Nephron (organoid): ENCODE results near the gene CREB3L2.

Experiments
- H3K27ac Mint-ChIP-seq, 3 experiments: 2 replicates each; pipeline ENCODE4 v1.8.0; 2020; ENCODE audit warnings: mixed read lengths in 3 of 3, mild to moderate bottlenecking in 2 of 3, moderate library complexity in 1 of 3
- H3K27me3 Mint-ChIP-seq: 2 replicates; pipeline ENCODE4 v1.8.0; 2021; ENCODE audit warnings: low read depth, mild to moderate bottlenecking, moderate library complexity, mixed read lengths
- H3K36me3 Mint-ChIP-seq: 2 replicates; pipeline ENCODE4 v1.8.0; 2020; ENCODE audit warnings: low read depth, mixed read lengths
- H3K4me1 Mint-ChIP-seq: 2 replicates; pipeline ENCODE4 v1.8.0; 2020; ENCODE audit warnings: mixed read lengths
- H3K4me3 Mint-ChIP-seq, 3 experiments: 2 replicates each; pipeline ENCODE4 v1.8.0; 2020; ENCODE audit warnings: mild to moderate bottlenecking in 3 of 3, mixed read lengths in 3 of 3, moderate library complexity in 2 of 3
- H3K9me3 Mint-ChIP-seq: 2 replicates; pipeline ENCODE4 v1.8.0; 2020; ENCODE audit warnings: mixed read lengths
- CTCF ChIP-seq, 3 experiments: fragments of 200-600 bp; sonication (generic); IDR thresholded peaks; one replicate each; pipeline ENCODE4 v1.5.0; 2021; ENCODE audit warnings: antibody characterized with exemption in 3 of 3; ENCODE audit not compliant: unreplicated experiment in 3 of 3

Gene CREB3L2

GRCh38 chr7:137893143-137893742 is 108.6 kb downstream of the CREB3L2 start:
- no peaks in the 10 kb centered on the region for H3K27me3 Mint-ChIP-seq
- H3K9me3 Mint-ChIP-seq = no peaks in the 10 kb centered on the region
- TF ChIP-seq CTCF (IDR thresholded peaks at IDR 0.05; ENCODE audit: unreplicated experiment in 3 of 3) = no peak
- H3K4me1 Mint-ChIP-seq = peaks cover 18% of the 10 kb centered on the region
- no peak overlapping the region for H3K4me3 Mint-ChIP-seq
- H3K36me3 Mint-ChIP-seq = peaks cover 78% of the 10 kb centered on the region
- H3K27ac Mint-ChIP-seq = peak overlapping the region in 1 of 3 experiments; percentile 18

GRCh38 chr7:137891016-137891655 is 110.8 kb downstream of the CREB3L2 start:
- no peak for TF ChIP-seq CTCF (IDR thresholded peaks at IDR 0.05; ENCODE audit: unreplicated experiment in 3 of 3)
- Mint-ChIP-seq H3K9me3 (no peaks in the 10 kb centered on the region), H3K27me3 (no peaks in the 10 kb centered on the region), H3K27ac (no peak overlapping the region), H3K4me3 (no peak overlapping the region), H3K4me1 (peaks cover 28% of the 10 kb centered on the region), H3K36me3 (peaks cover 71% of the 10 kb centered on the region)

GRCh38 chr7:137890449-137890921 is 111.4 kb downstream of the CREB3L2 start:
- Mint-ChIP-seq H3K4me3 (no peak overlapping the region), H3K9me3 (no peaks in the 10 kb centered on the region), H3K27ac (no peak overlapping the region), H3K27me3 (no peaks in the 10 kb centered on the region), H3K36me3 (peaks cover 72% of the 10 kb centered on the region), H3K4me1 (peaks cover 32% of the 10 kb centered on the region)
- TF ChIP-seq CTCF (IDR thresholded peaks at IDR 0.05; ENCODE audit: unreplicated experiment in 3 of 3) = no peak

- no peak overlapping the region for H3K27ac Mint-ChIP-seq
Observed at GRCh38 chr7:137888241-137888640, 113.6 kb downstream of the CREB3L2 start.

GRCh38 chr7:137886746-137887145 is 115.1 kb downstream of the CREB3L2 start:
- H3K4me3 Mint-ChIP-seq = no peak overlapping the region
- TF ChIP-seq CTCF (IDR thresholded peaks at IDR 0.05; ENCODE audit: unreplicated experiment in 3 of 3) = no peak
- H3K27me3 Mint-ChIP-seq = peaks cover 3% of the 10 kb centered on the region
- H3K9me3 Mint-ChIP-seq = peaks cover 10% of the 10 kb centered on the region
- H3K36me3 Mint-ChIP-seq = peaks cover 79% of the 10 kb centered on the region
- H3K27ac Mint-ChIP-seq = peak overlapping the region in 1 of 3 experiments; percentile 30
- H3K4me1 Mint-ChIP-seq = peaks cover 25% of the 10 kb centered on the region

More at GRCh38 chr7:137888241-137888640, 113.6 kb downstream of the CREB3L2 start:
- no peak for TF ChIP-seq CTCF (IDR thresholded peaks at IDR 0.05; ENCODE audit: unreplicated experiment in 3 of 3)
- Mint-ChIP-seq H3K9me3 (no peaks in the 10 kb centered on the region), H3K36me3 (peaks cover 72% of the 10 kb centered on the region), H3K4me3 (no peak overlapping the region), H3K4me1 (peaks cover 28% of the 10 kb centered on the region), H3K27me3 (peaks cover 3% of the 10 kb centered on the region)
